Endothelial cell of umbilical vein (primary cell): ENCODE results near the gene SLC5A1. TPM values are rescaled to one million over a fixed set of nuclear protein-coding genes. Genes with fewer than 3 reads are reported as not detected.

ENCODE experiments used
- Bru-seq: library from RNA; stranded (reverse); fragments of 400-500 nt; gene quantifications from one replicate; lab custom pipeline; 2021; lab: Mats Ljungman, UMichigan
- BruChase-seq, 2 experiments: library from RNA; stranded (reverse); fragments of 400-500 nt; gene quantifications; one replicate each; lab custom pipeline; 2021; lab: Mats Ljungman, UMichigan
- BruUV-seq: library from RNA; stranded (reverse); fragments of 400-500 nt; replicated peaks from 2 replicates; lab custom pipeline; 2021; lab: Mats Ljungman, UMichigan
- CTCF ChIA-PET: fragments of 300-600, 350-600 bp; sonication (Branson Sonifier 250); formaldehyde crosslinking; loops from one replicate; lab custom pipeline; 2021; ENCODE audit warnings: antibody characterized with exemption, inconsistent platforms; lab: Charles Lee
- POLR2A ChIA-PET: fragments of 300-600, 350-600 bp; sonication (Branson Sonifier 250); formaldehyde crosslinking; loops from one replicate; lab custom pipeline; 2021; ENCODE audit warnings: antibody characterized with exemption, inconsistent platforms; lab: Charles Lee
- DNase-seq: peaks from one replicate; pipeline ENCODE4 v3.0.0-alpha.2; 2011; ENCODE audit warnings: low read depth, low spot score
- FAIRE-seq: peaks from 2 replicates; lab custom pipeline; 2011; peaks lifted over from hg19 to GRCh38; lab: Jason Lieb, UNC
- H2AFZ ChIP-seq: 2 replicates; pipeline ENCODE4 v1.6.0; 2012; ENCODE audit warnings: low read depth, low read length, control low read depth, inconsistent platforms
- H3K27ac ChIP-seq: 2 replicates; pipeline ENCODE4 v1.5.1; 2011; ENCODE audit warnings: low read depth, mild to moderate bottlenecking, control low read depth, low read length, moderate library complexity; ENCODE audit not compliant: insufficient read depth
- H3K27me3 ChIP-seq, 2 experiments: 2 replicates each; pipeline versions ENCODE4 v1.6.0 to v1.6.1; 2011; ENCODE audit warnings: low read length in 2 of 2, mixed read lengths in 1 of 2; ENCODE audit not compliant: control insufficient read depth in 2 of 2, insufficient read depth in 2 of 2
- H3K36me3 ChIP-seq, 2 experiments: 2 replicates in 1 of 2; 3 replicates in 1 of 2; pipeline ENCODE4 v1.5.1; 2011; ENCODE audit warnings: low read length in 2 of 2, mild to moderate bottlenecking in 1 of 2, moderate library complexity in 1 of 2; ENCODE audit not compliant: control insufficient read depth in 2 of 2, insufficient read depth in 2 of 2; ENCODE audit errors: extremely low read depth in 1 of 2
- H3K4me1 ChIP-seq: 3 replicates; pipeline ENCODE4 v1.5.1; 2011; ENCODE audit warnings: mild to moderate bottlenecking, low read length; ENCODE audit not compliant: control insufficient read depth, insufficient read depth; ENCODE audit errors: extremely low read depth
- H3K4me2 ChIP-seq: 2 replicates; pipeline ENCODE4 v1.6.1; 2011; ENCODE audit warnings: low read length, control low read depth, mixed read lengths; ENCODE audit not compliant: insufficient read depth
- H3K4me3 ChIP-seq, 3 experiments: fragments of 200-600 bp in 1 of 3; sonication (generic), shearing (Covaris generic) in 1 of 3; replicated peaks in 1 of 3; 2 replicates each; pipeline ENCODE4 v1.5.1; 2011 to 2016; ENCODE audit warnings: control low read depth in 3 of 3, low read length in 3 of 3, mild to moderate bottlenecking in 2 of 3, inconsistent platforms in 1 of 3, low read depth in 1 of 3, moderate library complexity in 1 of 3; ENCODE audit not compliant: insufficient read depth in 1 of 3
- H3K79me2 ChIP-seq: 2 replicates; pipeline ENCODE4 v1.6.0; 2012; ENCODE audit warnings: low read length, inconsistent platforms; ENCODE audit not compliant: control insufficient read depth, insufficient read depth
- H3K9ac ChIP-seq: replicated peaks from 2 replicates; pipeline ENCODE3; 2011; ENCODE audit warnings: low read length, control low read depth; ENCODE audit not compliant: insufficient read depth; ENCODE audit errors: extremely low read depth
- H3K9me1 ChIP-seq: replicated peaks from 3 replicates; pipeline ENCODE4 v1.6.0; 2011; ENCODE audit warnings: mild to moderate bottlenecking, low read length; ENCODE audit not compliant: control insufficient read depth, insufficient read depth; ENCODE audit errors: extremely low read depth
- H3K9me3 ChIP-seq: replicated peaks from 2 replicates; pipeline ENCODE4 v1.5.1; 2012; ENCODE audit warnings: low read length, inconsistent platforms; ENCODE audit not compliant: control insufficient read depth, insufficient read depth
- H4K20me1 ChIP-seq: replicated peaks from 2 replicates; pipeline ENCODE3; 2011; ENCODE audit warnings: mild to moderate bottlenecking, low read length; ENCODE audit not compliant: control insufficient read depth, insufficient read depth; ENCODE audit errors: extremely low read depth
- CTCF ChIP-seq, 2 donors: IDR thresholded peaks; 1 replicate in 1 of 2; 2 replicates in 1 of 2; pipeline ENCODE4 v1.5.1; 2011; ENCODE audit warnings: low read length in 2 of 2, mild to moderate bottlenecking in 2 of 2, moderate library complexity in 2 of 2, control low read depth in 1 of 2, inconsistent platforms in 1 of 2, low read depth in 1 of 2; ENCODE audit not compliant: insufficient read depth in 1 of 2; ENCODE audit errors: extremely low read depth in 1 of 2
- EZH2 ChIP-seq: IDR thresholded peaks from 2 replicates; pipeline ENCODE4 v1.6.1; 2012; ENCODE audit warnings: borderline replicate concordance, low read depth, mild to moderate bottlenecking, moderate library complexity, low read length, inconsistent platforms; ENCODE audit not compliant: severe bottlenecking
- FOS ChIP-seq: IDR thresholded peaks from 2 replicates; pipeline ENCODE4 v1.6.1; 2011; ENCODE audit warnings: mild to moderate bottlenecking, low read length, moderate library complexity, borderline replicate concordance; ENCODE audit not compliant: insufficient read depth
- GATA2 ChIP-seq: IDR thresholded peaks from 2 replicates; pipeline ENCODE4 v1.7.0; 2011; ENCODE audit warnings: low read depth, mild to moderate bottlenecking, moderate library complexity, mixed read lengths, low read length; ENCODE audit not compliant: insufficient read length, insufficient read depth
- JUN ChIP-seq: IDR thresholded peaks from 2 replicates; pipeline ENCODE4 v1.6.1; 2011; ENCODE audit warnings: borderline replicate concordance, low read depth; ENCODE audit not compliant: insufficient read length, insufficient read depth
- MAX ChIP-seq: IDR thresholded peaks from 2 replicates; pipeline ENCODE4 v1.6.1; 2011; ENCODE audit not compliant: insufficient read depth, insufficient read length
- MYC ChIP-seq: IDR thresholded peaks from one replicate; pipeline ENCODE4 v1.6.1; 2011; ENCODE audit warnings: mild to moderate bottlenecking, low read depth, low read length
- POLR2A ChIP-seq: IDR thresholded peaks from 2 replicates; pipeline ENCODE4 v1.6.1; 2012; ENCODE audit warnings: low read depth, mild to moderate bottlenecking, control low read depth, low read length
- POLR2AphosphoS5 ChIP-seq: IDR thresholded peaks from 2 replicates; pipeline ENCODE4 v1.6.1; 2012; ENCODE audit warnings: low read depth, mild to moderate bottlenecking, control low read depth, low read length, moderate library complexity; ENCODE audit not compliant: insufficient read depth
- dilution Hi-C: fragments of 300-500 bp; cut with MboI; formaldehyde crosslinking; loops from one replicate; pipeline ENCODE4 v1.15.0; 2019; ENCODE audit warnings: low sequenced_read_pairs; ENCODE audit not compliant: extremely low pct_ligation_motif_present
- intact Hi-C: fragments of 100-400 bp; cut with micrococcal nuclease; formaldehyde crosslinking; loops from one replicate; pipeline ENCODE4 v1.10.0; 2022
- long read RNA-seq: library from polyadenylated mRNA; stranded (forward); transcript quantifications from one replicate; pipeline ENCODE4 v2.0.0, GENCODE V29; 2021
- polyA minus RNA-seq, 3 experiments: library from RNA; depleted of rRNA, polyadenylated mRNA; stranded (reverse); fragments of >200 nt; gene quantifications; 1 replicate in 1 of 3; 2 replicates in 2 of 3; pipeline ENCODE4 v1.2.3, GENCODE V29; 2011
- polyA plus RNA-seq, 4 experiments: library from polyadenylated mRNA; depleted of rRNA in 3 of 4; stranded (reverse) in 3 of 4; unstranded in 1 of 4; fragments of >200 nt; gene quantifications; 2 replicates each; pipeline versions ENCODE4 v1.2.1 to v1.2.3, GENCODE V29; 2011 to 2012; ENCODE audit warnings: missing spikeins in 1 of 4
- total RNA-seq: library from RNA; stranded (reverse); gene quantifications from 2 replicates; pipeline ENCODE4 v1.2.3, GENCODE V29; 2021

SLC5A1 gene
- total RNA-seq (not detected in 2 replicates), polyA plus RNA-seq (not detected in 2 replicates), polyA minus RNA-seq (not detected in 2 replicates), Bru-seq, nascent RNA (percentile 1 among the genes with signal in this experiment), BruChase-seq, experiment 1, labeled RNA remaining after a 6-hour chase (not detected), BruChase-seq, experiment 2, labeled RNA remaining after a 2-hour chase (not detected)
- not detected in 2 replicates for polyA plus RNA-seq (2011; cell fraction: cytosol; rRNA removed)
- 0.04 TPM in 1 of 2 replicates, not detected in the other for polyA plus RNA-seq (2011; cell fraction: nucleus; rRNA removed)
- not detected in 2 replicates for polyA plus RNA-seq (2012)
- not detected for polyA minus RNA-seq (2011; cell fraction: cytosol; rRNA and poly(A)+ RNA removed)
- not detected in 2 replicates for polyA minus RNA-seq (2011; cell fraction: nucleus; rRNA and poly(A)+ RNA removed)
- long read RNA-seq: 0 reads

GRCh38 chr22:32042924-32043323 is at the start of gene SLC5A1:
TSS of gene SLC5A1 (plus strand) at chr22:32043261. CDS start at chr22:32043282, 21 bp downstream.
- no peak for TF ChIP-seq MYC
- TF ChIP-seq GATA2: no peak
- no peak for TF ChIP-seq CTCF (IDR thresholded peaks at IDR 0.05; ENCODE audit: extremely low read depth in 1 of 2, insufficient read depth in 1 of 2, low read depth in 1 of 2, low read length in 2 of 2)
- no peak for TF ChIP-seq EZH2
- no peak for TF ChIP-seq MAX
- no peak for TF ChIP-seq POLR2A
- TF ChIP-seq FOS: no peak
- no peak for TF ChIP-seq JUN
- no peak for TF ChIP-seq POLR2AphosphoS5
- Histone ChIP-seq H4K20me1 (no peaks in the 10 kb centered on the region), H3K9ac (no peak within 1 kb of the TSS), H3K4me1 (no peaks in the 10 kb centered on the region), H3K79me2 (no peaks in the 10 kb centered on the region), H3K4me3 (no peak within 1 kb of the TSS), H3K4me2 (no peak within 1 kb of the TSS), H3K9me1 (no peaks in the 10 kb centered on the region), H3K9me3 (no peaks in the 10 kb centered on the region), H3K36me3 (no peaks in the 10 kb centered on the region), H3K27me3 (peaks cover 8 to 16% of the 10 kb centered on the region in 2 experiments), H3K27ac (no peak within 1 kb of the TSS), H2AFZ (no peak within 1 kb of the TSS)
- CTCF ChIA-PET: interaction anchor here (1.1 kb wide), 1 partner anchor 223 kb away, joined by 3 read pairs; no protein-coding TSS in a partner anchor
- BruUV-seq: no TSS peak
- intact Hi-C loops (no loop called here), dilution Hi-C loops (no loop called here)
- DNase-seq (no peak), FAIRE-seq (no peak)
- POLR2A ChIA-PET: no interaction called here
